WTC11 (cell line): ENCODE data around the gene JMJD4.

Experiments
- CBFB ChIP-seq: sonication (generic); formaldehyde crosslinking; IDR thresholded peaks from 2 replicates; pipeline ENCODE4 v1.8.1; 2022; ENCODE audit warnings: mild to moderate bottlenecking, low read depth, missing genetic modification reagents
- CTCF ChIP-seq: fragments of 200-600 bp; IDR thresholded peaks from 2 replicates; pipeline ENCODE4 v1.8.0; 2022; ENCODE audit warnings: antibody characterized with exemption
- ELF4 ChIP-seq: sonication (generic); formaldehyde crosslinking; IDR thresholded peaks from 2 replicates; pipeline ENCODE4 v1.8.1; 2022; ENCODE audit warnings: low read depth, mild to moderate bottlenecking, moderate library complexity, missing genetic modification reagents
- ETV6 ChIP-seq: sonication (generic); formaldehyde crosslinking; IDR thresholded peaks from 2 replicates; pipeline ENCODE4 v1.8.1; 2022; ENCODE audit warnings: mild to moderate bottlenecking, missing genetic modification reagents
- FOXP1 ChIP-seq: sonication (generic); formaldehyde crosslinking; IDR thresholded peaks from 2 replicates; pipeline ENCODE4 v1.8.0; 2022; ENCODE audit warnings: missing genetic modification reagents, mild to moderate bottlenecking, moderate library complexity, borderline replicate concordance
- MAX ChIP-seq: sonication (generic); formaldehyde crosslinking; IDR thresholded peaks from 2 replicates; pipeline ENCODE4 v1.8.0; 2022; ENCODE audit warnings: mild to moderate bottlenecking, missing genetic modification reagents
- MLX ChIP-seq: sonication (generic); formaldehyde crosslinking; IDR thresholded peaks from 2 replicates; pipeline ENCODE4 v1.8.1; 2023; ENCODE audit warnings: mild to moderate bottlenecking, missing genetic modification reagents, moderate library complexity
- NFYB ChIP-seq: sonication (generic); formaldehyde crosslinking; conservative IDR thresholded peaks from 2 replicates; pipeline ENCODE4 v1.8.0; 2022; ENCODE audit warnings: low read depth, missing genetic modification reagents

- TF ChIP-seq FOXP1 (CRISPR knock-in tag), result no peak
- no peak for TF ChIP-seq MLX (CRISPR knock-in tag)
- TF ChIP-seq CTCF, result no peak
- TF ChIP-seq CBFB, result no peak
- no peak for TF ChIP-seq ELF4 (CRISPR knock-in tag)
- no peak for TF ChIP-seq MAX
- TF ChIP-seq NFYB (CRISPR knock-in tag), result no peak
- no peak for TF ChIP-seq ETV6 (CRISPR knock-in tag)
Measured at GRCh38 chr1:227738820-227739219, 3.7 kb upstream of the JMJD4 start.
